GM19328 (cell line): ENCODE data around the gene SETBP1.

Experiments
- ATAC-seq: cut with Tn5 transposase; IDR thresholded peaks from one replicate; pipeline ENCODE4 v1.9.1; 2021; ENCODE audit warnings: mild to moderate bottlenecking, moderate library complexity; ENCODE audit not compliant: unreplicated experiment

Gene SETBP1

DNA sequence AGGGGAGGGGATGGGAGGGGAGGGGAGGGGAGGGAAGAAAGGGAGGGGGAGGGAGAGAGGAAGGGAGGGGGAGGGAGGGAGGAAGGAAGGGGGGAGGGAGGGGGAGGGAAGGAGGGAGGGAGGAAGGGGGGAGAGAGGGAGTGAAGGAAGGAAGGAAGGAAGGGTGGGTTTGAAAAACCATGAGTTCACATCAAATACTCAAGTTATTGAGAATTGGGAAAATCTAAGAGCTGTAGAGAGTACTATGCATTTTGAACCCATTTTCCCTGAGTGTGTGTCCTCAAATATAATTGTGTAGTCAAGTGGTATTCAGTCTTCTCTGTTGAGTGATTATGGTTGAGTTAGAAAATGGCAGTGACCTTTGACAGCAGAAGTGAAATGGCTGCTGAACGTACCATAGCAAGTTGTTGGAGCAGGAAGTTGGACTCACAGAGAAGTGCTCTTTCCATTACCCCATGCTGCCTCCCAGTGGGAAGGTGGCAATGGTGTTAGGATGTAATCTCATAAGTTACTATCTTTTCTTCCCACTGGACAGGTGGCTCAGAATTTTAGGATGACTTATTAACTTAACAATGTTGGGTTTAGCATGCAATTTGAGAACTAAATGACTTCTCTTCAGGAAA is 214.6 kb downstream of the SETBP1 start:
- ATAC-seq: no peak

DNA sequence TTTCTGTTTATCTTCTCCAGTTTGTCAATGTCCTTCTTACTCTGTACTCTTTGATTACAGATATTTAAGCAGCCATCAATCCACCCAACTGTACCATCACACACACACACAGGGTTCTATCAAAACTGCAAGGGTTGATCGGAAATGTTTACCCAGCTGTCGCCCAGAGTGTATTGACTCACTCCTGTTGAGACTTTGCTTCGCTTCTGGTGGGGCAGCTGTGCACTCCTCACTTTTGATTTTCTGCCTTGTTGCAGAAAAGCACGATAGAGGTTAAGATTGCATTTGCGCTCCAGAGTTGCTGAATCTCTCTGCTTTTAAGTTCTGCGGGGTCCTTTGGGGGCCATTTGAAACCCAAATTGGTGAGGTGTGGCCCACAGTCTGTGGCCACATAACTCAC is 216.2 kb downstream of the SETBP1 start:
- no peak for ATAC-seq

- ATAC-seq: no peak
These were observed 216.7 kb downstream of the SETBP1 start for GRCh38 chr18:44897411-44897810.

DNA sequence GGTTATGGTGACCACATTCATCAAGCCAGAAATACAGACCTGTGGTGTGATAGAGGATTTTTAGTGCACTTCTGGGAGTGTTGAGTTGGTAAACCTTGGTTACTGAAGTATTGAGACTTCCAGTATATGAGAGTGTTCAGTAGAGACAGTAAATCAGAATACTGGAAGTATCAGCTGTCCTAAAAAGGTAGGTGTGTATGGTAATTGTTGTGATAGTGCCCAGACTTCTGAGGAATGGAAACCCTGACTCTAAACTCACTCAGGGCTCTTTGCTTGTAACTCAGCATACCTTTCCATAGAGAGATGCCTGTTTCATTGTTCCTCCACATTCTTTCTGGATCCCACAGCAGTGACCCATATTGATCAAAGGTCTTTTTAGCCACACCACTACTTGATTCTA is 217.1 kb downstream of the SETBP1 start:
- no peak for ATAC-seq

DNA sequence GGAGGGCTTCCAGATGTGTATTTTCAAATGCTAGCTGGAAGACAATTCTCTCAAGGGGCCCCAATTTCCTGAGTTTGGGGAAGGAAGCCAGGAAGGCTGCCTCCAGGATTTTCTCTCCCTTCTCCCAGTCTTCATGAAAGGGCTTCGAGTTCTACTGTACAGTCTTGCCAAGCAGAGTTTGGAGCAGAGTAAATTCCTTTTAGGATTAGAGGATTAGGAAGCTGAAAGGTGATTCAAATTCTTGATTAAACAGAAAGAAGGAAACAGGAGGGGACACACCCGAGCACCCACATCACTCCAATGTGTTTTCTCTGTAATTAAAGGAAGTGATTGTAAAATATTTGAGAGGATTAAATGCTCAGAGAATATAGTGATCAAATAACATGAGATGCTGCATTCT is 217.8 kb downstream of the SETBP1 start:
- ATAC-seq: no peak

- no peak for ATAC-seq
These were observed 219.1 kb downstream of the SETBP1 start for GRCh38 chr18:44899832-44900231.

DNA sequence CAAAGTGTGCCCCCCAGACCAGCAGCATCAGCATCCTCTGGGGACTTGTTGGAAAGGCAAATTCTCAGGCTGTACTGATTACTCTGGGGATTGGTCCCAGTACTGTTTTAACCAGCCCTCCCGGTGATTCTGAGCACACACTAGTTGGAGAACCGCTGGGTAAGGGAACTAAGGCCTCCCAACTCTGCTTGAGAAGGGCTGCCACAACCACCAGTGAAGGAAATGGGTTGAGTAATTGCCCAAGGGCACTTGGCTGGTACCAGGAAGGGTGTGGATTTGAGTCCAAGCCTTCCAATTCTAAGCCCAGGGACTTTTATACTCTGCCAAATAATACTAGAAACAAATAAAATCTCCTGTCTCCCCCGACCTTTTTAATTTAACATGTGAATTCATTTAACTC is 219.9 kb downstream of the SETBP1 start:
- no peak for ATAC-seq

- no peak for ATAC-seq
These were observed 220.6 kb downstream of the SETBP1 start for GRCh38 chr18:44901283-44901682.

- no peak for ATAC-seq
These were observed 222.6 kb downstream of the SETBP1 start for GRCh38 chr18:44903327-44903726.

DNA sequence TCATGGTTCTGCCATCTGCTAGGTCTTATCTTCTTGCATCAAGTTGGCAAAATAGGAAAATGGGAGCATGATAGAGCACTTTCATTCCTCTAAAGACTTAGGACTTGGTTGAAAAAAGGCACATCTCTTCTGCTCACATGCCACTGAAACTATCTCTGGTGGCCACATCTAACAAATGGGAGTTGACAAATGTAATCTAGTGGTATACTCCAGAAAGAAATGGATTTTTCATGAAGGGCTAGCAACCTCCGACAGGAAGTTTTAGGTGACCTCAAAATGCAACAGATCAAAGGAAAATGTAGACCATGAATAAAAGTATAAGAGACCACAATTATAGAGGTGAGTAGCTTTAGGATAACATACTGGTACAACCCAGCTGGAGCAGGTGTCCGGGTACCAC is 224.1 kb downstream of the SETBP1 start:
- ATAC-seq: no peak

GRCh38 chr18:44909191-44909719 is 228.6 kb downstream of the SETBP1 start:
- peak; percentile 87 for ATAC-seq

DNA sequence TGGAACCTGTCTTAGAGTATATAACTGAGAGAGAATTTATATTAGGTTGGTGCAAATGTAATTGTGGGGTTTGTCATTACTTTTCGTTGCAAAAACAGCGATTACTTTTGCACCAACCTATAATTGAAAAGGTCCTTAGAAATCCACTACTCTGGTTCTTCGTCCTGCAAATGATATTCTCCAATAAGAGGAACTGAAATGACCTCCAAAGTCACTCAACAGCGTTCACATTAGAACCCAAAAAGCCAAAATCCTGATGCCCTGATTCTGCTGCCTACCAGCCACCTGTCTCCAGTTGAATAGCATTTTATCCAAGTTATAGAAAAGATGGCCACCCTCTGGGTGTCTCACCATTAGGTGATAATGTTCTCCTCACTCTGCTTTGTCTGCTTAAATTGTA is 230.6 kb downstream of the SETBP1 start:
- ATAC-seq: no peak

- no peak for ATAC-seq
These were observed 231.1 kb downstream of the SETBP1 start for GRCh38 chr18:44911773-44912172.

DNA sequence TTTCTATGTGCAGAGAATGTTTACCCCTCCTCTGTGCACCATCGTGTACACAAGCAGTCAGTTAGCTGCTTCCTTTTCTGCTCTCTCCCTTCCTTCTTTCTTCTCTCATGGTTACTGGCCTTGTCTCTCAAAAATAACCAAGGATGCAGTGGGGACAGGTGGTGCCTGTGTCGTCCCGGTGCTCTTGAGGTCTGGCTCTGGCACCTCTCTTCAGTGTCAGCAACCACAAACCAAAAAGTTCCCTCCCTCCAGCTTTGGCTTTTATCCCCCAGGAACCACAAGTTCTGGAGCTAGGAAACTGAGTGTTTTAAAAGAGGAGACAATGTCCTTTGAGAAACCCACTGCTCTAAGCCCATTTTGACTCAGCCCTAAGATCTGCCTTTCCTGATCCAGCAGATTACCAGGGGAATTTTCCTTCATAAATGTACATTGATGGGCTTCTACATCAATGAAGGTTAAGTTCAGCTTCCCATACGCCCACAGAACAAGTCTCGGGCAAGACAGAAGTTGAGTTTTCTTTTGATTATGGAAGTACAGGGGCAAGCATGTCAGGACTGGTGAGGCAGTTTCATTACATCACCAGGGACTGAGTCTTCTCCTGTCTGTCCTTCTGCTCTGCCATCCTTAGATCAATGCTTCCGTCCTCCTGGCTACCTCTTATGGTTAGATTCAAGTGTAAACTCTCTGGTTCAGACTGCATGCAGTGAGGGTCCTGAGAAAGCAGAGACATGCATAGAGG is 232.2 kb downstream of the SETBP1 start:
- no peak for ATAC-seq

- no peak for ATAC-seq
These were observed 233.3 kb downstream of the SETBP1 start for GRCh38 chr18:44914028-44914427.

- no peak for ATAC-seq
These were observed 234.5 kb downstream of the SETBP1 start for GRCh38 chr18:44915213-44915612.

- no peak for ATAC-seq
These were observed 235.0 kb downstream of the SETBP1 start for GRCh38 chr18:44915661-44916060.

DNA sequence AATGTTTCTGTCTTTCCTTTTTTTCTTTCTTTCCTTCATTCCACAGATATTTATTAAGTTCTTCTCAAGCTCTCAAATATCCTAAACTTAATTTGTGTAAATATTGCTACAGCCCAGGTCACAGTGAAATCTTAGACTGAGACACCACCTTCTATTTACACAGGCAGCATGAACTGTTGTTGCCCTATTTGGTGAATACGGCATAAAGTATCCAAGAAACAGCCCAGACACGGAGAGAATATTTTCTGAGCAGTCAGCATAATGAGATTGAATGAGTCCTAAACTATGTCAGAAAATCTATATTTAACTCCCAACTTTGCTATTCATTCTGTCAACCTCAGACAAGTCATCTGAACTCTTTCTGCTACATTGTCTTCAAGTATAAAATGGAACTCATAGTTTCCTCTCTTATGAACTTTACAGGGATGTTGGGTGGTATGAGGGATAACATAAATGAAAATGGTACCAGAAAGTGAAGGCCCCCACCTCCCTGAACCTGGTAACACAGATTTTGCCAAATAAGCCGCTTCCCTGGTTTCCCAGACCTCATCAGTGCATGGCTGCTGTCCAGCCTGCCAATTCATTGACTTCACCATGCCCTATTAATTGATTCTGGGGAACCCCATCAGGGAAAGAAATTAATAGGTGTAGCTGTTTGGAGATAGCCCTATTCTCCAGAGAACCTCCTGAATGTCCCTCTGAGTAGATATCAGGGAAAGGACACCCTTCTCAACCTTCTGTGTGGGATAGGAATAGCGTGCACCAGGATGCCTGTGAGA is 235.9 kb downstream of the SETBP1 start:
- ATAC-seq: no peak

GRCh38 chr18:44917216-44918141 is 236.8 kb downstream of the SETBP1 start:
- ATAC-seq: no peak

DNA sequence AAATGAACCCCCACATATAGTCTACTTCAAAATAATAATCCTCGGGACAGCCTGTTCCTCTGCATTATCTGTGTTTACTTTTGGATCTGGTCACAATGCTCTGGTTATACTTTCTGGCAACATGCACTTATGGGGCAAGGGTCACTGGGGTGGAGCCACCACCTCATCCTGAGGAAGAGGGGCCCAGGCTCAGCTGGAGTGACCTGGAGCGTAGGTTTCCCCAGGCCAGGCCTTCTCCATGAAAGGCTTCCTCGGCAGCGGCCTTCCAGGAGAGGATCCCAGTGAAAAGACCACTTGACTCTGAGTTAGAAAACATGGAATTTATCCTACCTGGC is 237.4 kb downstream of the SETBP1 start:
- no peak for ATAC-seq

DNA sequence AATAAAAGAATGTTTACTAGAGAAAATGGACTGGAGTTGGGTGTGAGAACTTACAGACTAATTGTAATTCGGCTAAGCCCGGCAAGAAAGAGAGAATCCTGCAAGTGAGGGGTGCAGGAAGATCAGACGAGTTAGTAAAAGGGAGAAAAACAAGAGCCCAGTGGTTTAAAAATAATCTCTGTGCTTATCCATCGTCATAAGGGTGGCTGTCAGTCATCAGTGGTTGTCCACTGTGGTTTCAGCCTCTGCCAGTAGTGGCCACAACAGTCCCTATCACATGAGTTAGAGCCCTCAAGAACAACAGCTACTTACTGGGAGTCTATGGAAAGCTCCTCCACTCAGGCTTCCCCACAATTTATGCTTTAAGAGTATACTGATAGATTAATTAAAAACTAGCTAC is 239.8 kb downstream of the SETBP1 start:
- no peak for ATAC-seq
